HepG2 (cell line): ENCODE data around the gene CLASRP. TPM values are rescaled to one million over a fixed set of nuclear protein-coding genes. Genes with fewer than 3 reads are reported as not detected.

Experiments
- CHD2 ChIP-seq: IDR thresholded peaks from 2 replicates; pipeline ENCODE4 v1.6.1; 2011; ENCODE audit warnings: low read depth, low read length, improper control_type of control experiment
- CREB1 ChIP-seq, 2 experiments: fragments of 450-650 bp in 1 of 2; IDR thresholded peaks; 2 replicates each; pipeline ENCODE4 v1.6.1; 2016 to 2017; ENCODE audit warnings: control low read depth in 1 of 2, mild to moderate bottlenecking in 1 of 2, missing compliant biosample characterization in 1 of 2, missing genetic modification characterization in 1 of 2
- KDM1A ChIP-seq: IDR thresholded peaks from 2 replicates; pipeline ENCODE4 v1.6.1; 2016; ENCODE audit warnings: missing compliant biosample characterization
- LCORL ChIP-seq, 2 experiments: fragments of 450-650 bp in 1 of 2; sonication (generic) in 1 of 2; formaldehyde crosslinking in 1 of 2; IDR thresholded peaks; 2 replicates each; pipeline versions ENCODE4 v1.5.0 to v1.6.1; 2017 to 2020; ENCODE audit warnings: antibody characterized with exemption in 1 of 2, missing genetic modification reagents in 1 of 2
- SAP130 ChIP-seq: IDR thresholded peaks from 2 replicates; pipeline ENCODE4 v1.6.1; 2016; ENCODE audit warnings: low read depth
- SMARCC2 ChIP-seq: fragments of 450-650 bp; IDR thresholded peaks from 2 replicates; pipeline ENCODE4 v1.6.1; 2017; ENCODE audit warnings: antibody characterized with exemption, mild to moderate bottlenecking
- TFE3 ChIP-seq: IDR thresholded peaks from 2 replicates; pipeline ENCODE4 v1.6.1; 2016
- XBP1 ChIP-seq: sonication (generic); formaldehyde crosslinking; IDR thresholded peaks from 2 replicates; pipeline ENCODE4 v1.5.0; 2020; ENCODE audit warnings: missing genetic modification reagents
- XRCC5 ChIP-seq: fragments of 200-400 bp; formaldehyde crosslinking; optimal IDR thresholded peaks from 2 replicates; pipeline ENCODE3; 2017; ENCODE audit warnings: mild to moderate bottlenecking, low read length
- ZFP36L1 ChIP-seq: sonication (generic); formaldehyde crosslinking; IDR thresholded peaks from 2 replicates; pipeline ENCODE4 v1.8.0; 2022; ENCODE audit warnings: mild to moderate bottlenecking, missing genetic modification reagents, moderate library complexity
- ZNF276 ChIP-seq: sonication (generic); formaldehyde crosslinking; IDR thresholded peaks from 2 replicates; pipeline ENCODE4 v1.4.0; 2020; ENCODE audit warnings: mild to moderate bottlenecking, low read depth, missing genetic modification reagents
- ZNF468 ChIP-seq: sonication (generic); formaldehyde crosslinking; IDR thresholded peaks from 2 replicates; pipeline ENCODE4 v1.8.0; 2022; ENCODE audit warnings: mild to moderate bottlenecking, moderate library complexity, missing genetic modification reagents
- ZNF547 ChIP-seq: sonication (generic); formaldehyde crosslinking; IDR thresholded peaks from 2 replicates; pipeline ENCODE4 v1.5.1; 2020; ENCODE audit warnings: mild to moderate bottlenecking, missing genetic modification reagents
- ZNF629 ChIP-seq: sonication (generic); formaldehyde crosslinking; conservative IDR thresholded peaks from 2 replicates; pipeline ENCODE4 v1.5.0; 2020; ENCODE audit warnings: missing genetic modification reagents
- ZNF770 ChIP-seq: sonication (generic); formaldehyde crosslinking; IDR thresholded peaks from 2 replicates; pipeline ENCODE4 v1.5.0; 2020; ENCODE audit warnings: mild to moderate bottlenecking, missing genetic modification reagents
- polyA plus RNA-seq, 8 experiments: library from polyadenylated mRNA; depleted of rRNA in 3 of 8; stranded (reverse) in 7 of 8; unstranded in 1 of 8; fragments of >200 nt; fragmentation: Illumina TruSeq in 4 of 8; extraction: Trizol in 4 of 8; gene quantifications; 2 replicates each; pipeline versions ENCODE4 v1.2.1 to v1.2.3, GENCODE V29; 2011 to 2016; ENCODE audit warnings: low read depth in 4 of 8, missing spikeins in 1 of 8, mixed read lengths in 1 of 8; ENCODE audit not compliant: insufficient read depth in 1 of 8
- total RNA-seq, 5 experiments: library from RNA; depleted of rRNA; stranded (reverse); fragments of >200 nt; fragmentation: Illumina TruSeq; extraction: Trizol; gene quantifications; 2 replicates each; pipeline ENCODE4 v1.2.3, GENCODE V29; 2016; ENCODE audit warnings: low read depth in 1 of 5
- TF ChIP-seq, protein P1 (sequence below), 2 experiments: sonication (generic) in 1 of 2; formaldehyde crosslinking in 1 of 2; IDR thresholded peaks; 2 replicates each; pipeline versions ENCODE4 v1.4.0 to v1.6.1; 2016 to 2020; ENCODE audit warnings: borderline replicate concordance in 1 of 2, low read depth in 1 of 2, mild to moderate bottlenecking in 1 of 2, missing genetic modification reagents in 1 of 2
- TF ChIP-seq, protein P2 (sequence below): sonication (generic); formaldehyde crosslinking; conservative IDR thresholded peaks from 2 replicates; pipeline ENCODE4 v1.5.0; 2020; ENCODE audit warnings: missing genetic modification reagents

CLASRP gene
- total and polyA plus RNA-seq, 2 of the 13 experiments (the other 11 are each of a cell fraction or from before 2014, with no cell fraction given), result 32.0 to 51.4 TPM

- TF ChIP-seq, protein P1, sequence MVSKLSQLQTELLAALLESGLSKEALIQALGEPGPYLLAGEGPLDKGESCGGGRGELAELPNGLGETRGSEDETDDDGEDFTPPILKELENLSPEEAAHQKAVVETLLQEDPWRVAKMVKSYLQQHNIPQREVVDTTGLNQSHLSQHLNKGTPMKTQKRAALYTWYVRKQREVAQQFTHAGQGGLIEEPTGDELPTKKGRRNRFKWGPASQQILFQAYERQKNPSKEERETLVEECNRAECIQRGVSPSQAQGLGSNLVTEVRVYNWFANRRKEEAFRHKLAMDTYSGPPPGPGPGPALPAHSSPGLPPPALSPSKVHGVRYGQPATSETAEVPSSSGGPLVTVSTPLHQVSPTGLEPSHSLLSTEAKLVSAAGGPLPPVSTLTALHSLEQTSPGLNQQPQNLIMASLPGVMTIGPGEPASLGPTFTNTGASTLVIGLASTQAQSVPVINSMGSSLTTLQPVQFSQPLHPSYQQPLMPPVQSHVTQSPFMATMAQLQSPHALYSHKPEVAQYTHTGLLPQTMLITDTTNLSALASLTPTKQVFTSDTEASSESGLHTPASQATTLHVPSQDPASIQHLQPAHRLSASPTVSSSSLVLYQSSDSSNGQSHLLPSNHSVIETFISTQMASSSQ (IDR thresholded peaks at IDR 0.05; ENCODE audit: low read depth), result no peak
- TF ChIP-seq, protein P1 (CRISPR knock-in tag; IDR thresholded peaks at IDR 0.05; ENCODE audit: borderline replicate concordance), result 0 out of 2 replicates have a peak, but pooled peaks have one; percentile 38
- no peak for TF ChIP-seq ZNF276 (CRISPR knock-in tag)
- TF ChIP-seq SMARCC2, result no peak
- TF ChIP-seq LCORL (IDR thresholded peaks at IDR 0.05), result no peak
- no peak for TF ChIP-seq LCORL (CRISPR knock-in tag; IDR thresholded peaks at IDR 0.05)
- no peak for TF ChIP-seq ZFP36L1 (CRISPR knock-in tag)
- TF ChIP-seq ZNF547, result 0 out of 2 replicates have a peak, but pooled peaks have one; percentile 24
- TF ChIP-seq, protein P2, sequence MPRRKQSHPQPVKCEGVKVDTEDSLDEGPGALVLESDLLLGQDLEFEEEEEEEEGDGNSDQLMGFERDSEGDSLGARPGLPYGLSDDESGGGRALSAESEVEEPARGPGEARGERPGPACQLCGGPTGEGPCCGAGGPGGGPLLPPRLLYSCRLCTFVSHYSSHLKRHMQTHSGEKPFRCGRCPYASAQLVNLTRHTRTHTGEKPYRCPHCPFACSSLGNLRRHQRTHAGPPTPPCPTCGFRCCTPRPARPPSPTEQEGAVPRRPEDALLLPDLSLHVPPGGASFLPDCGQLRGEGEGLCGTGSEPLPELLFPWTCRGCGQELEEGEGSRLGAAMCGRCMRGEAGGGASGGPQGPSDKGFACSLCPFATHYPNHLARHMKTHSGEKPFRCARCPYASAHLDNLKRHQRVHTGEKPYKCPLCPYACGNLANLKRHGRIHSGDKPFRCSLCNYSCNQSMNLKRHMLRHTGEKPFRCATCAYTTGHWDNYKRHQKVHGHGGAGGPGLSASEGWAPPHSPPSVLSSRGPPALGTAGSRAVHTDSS, result no peak
- TF ChIP-seq XBP1 (CRISPR knock-in tag), result no peak
- TF ChIP-seq ZNF468 (CRISPR knock-in tag), result no peak
- peak; percentile 80 for TF ChIP-seq TFE3
- TF ChIP-seq XRCC5, result peak; percentile 34
- peak; percentile 99 for TF ChIP-seq CREB1 (IDR thresholded peaks at IDR 0.05)
- TF ChIP-seq CREB1 (CRISPR knock-in tag; IDR thresholded peaks at IDR 0.05), result peak; percentile 78
- TF ChIP-seq CHD2, result peak; percentile 25; the same call in 1 of the 2 replicates
- TF ChIP-seq SAP130 (CRISPR knock-in tag), result peak; percentile 68
- peak; percentile 58; the same call in 1 of the 2 replicates for TF ChIP-seq KDM1A
- TF ChIP-seq ZNF629 (CRISPR knock-in tag), result peak; percentile 100
- TF ChIP-seq ZNF770 (CRISPR knock-in tag), result 0 out of 2 replicates have a peak, but pooled peaks have one; percentile 19
Measured at GRCh38 chr19:45001087-45001739, 37.6 kb upstream of the CLASRP start, which contains the start of gene RELB (continued).
